ENCODE measurements around the gene SRSF8. TPM values are rescaled to one million over a fixed set of nuclear protein-coding genes. Genes with fewer than 3 reads are reported as not detected.

SRSF8 gene
- total RNA-seq, 1 experiment from 2014 or later = 31.0 TPM

DNA sequence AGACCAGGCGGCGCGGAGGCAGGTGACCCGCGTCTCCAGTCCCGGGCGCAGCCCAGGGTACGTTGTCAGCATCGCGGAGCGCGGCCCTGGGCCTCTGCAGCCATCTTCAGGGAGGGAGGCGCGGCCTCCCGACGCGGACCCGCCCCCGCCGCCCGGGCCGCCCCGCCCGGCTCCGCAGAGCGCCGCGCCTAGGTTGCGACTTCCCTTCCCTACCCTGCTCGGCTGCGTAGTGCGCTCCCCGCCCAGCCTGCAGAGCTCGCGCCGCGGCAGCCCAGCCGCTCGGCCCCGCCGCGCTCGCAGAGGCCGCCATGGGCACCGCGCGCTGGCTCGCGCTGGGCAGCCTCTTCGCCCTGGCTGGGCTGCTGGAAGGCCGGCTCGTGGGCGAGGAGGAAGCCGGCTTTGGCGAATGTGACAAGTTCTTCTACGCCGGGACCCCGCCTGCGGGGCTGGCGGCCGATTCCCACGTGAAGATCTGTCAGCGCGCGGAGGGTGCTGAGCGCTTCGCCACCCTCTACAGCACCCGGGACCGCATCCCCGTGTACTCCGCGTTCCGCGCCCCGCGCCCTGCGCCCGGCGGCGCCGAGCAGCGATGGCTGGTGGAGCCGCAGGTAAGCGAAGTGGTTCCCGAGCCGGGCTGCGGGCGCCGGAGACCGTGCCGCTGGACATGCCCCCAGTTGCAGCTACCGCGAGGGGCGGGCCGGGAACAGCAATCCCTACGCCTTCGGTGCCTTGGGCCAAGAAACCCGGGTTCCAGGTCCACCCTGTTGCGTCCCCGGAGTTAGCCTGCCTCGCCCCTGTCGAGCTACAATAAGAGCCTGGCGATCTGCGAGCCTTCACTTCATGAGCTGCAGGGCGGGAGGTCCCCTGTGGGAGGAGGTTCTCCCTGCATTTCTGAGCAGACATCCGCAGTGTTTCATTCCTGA is 23.2 kb downstream of the SRSF8 start, which contains the start of gene ENDOD1 (continued):
- TF ChIP-seq, protein P1, sequence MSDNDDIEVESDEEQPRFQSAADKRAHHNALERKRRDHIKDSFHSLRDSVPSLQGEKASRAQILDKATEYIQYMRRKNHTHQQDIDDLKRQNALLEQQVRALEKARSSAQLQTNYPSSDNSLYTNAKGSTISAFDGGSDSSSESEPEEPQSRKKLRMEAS (IDR thresholded peaks at IDR 0.05) = peak; percentile 67
- peak; percentile 8 for TF ChIP-seq TCF7L2 (IDR thresholded peaks at IDR 0.05; ENCODE audit: borderline replicate concordance, extremely low read depth, insufficient read depth, insufficient read length)
- peak; percentile 67 for TF ChIP-seq YY1 (IDR thresholded peaks at IDR 0.05; ENCODE audit: extremely low read depth, insufficient replicate concordance, low read depth, low read length)
- TF ChIP-seq POLR2AphosphoS5 (IDR thresholded peaks at IDR 0.05; ENCODE audit: low read depth, low read length) = peak; percentile 91
- peak; percentile 90 for TF ChIP-seq POLR2A (IDR thresholded peaks at IDR 0.05; ENCODE audit: borderline replicate concordance, extremely low read depth, insufficient read depth, insufficient read length)
- TF ChIP-seq EZH2 (IDR thresholded peaks at IDR 0.05) = no peak
- TF ChIP-seq FOSL1 (IDR thresholded peaks at IDR 0.05; ENCODE audit: low read depth) = no peak
- TF ChIP-seq CBX3 (IDR thresholded peaks at IDR 0.05; ENCODE audit: low read depth) = no peak
- no peak for TF ChIP-seq SP1 (IDR thresholded peaks at IDR 0.05; ENCODE audit: low read depth)
- no peak for TF ChIP-seq JUND (IDR thresholded peaks at IDR 0.05)
- TF ChIP-seq, protein P2, sequence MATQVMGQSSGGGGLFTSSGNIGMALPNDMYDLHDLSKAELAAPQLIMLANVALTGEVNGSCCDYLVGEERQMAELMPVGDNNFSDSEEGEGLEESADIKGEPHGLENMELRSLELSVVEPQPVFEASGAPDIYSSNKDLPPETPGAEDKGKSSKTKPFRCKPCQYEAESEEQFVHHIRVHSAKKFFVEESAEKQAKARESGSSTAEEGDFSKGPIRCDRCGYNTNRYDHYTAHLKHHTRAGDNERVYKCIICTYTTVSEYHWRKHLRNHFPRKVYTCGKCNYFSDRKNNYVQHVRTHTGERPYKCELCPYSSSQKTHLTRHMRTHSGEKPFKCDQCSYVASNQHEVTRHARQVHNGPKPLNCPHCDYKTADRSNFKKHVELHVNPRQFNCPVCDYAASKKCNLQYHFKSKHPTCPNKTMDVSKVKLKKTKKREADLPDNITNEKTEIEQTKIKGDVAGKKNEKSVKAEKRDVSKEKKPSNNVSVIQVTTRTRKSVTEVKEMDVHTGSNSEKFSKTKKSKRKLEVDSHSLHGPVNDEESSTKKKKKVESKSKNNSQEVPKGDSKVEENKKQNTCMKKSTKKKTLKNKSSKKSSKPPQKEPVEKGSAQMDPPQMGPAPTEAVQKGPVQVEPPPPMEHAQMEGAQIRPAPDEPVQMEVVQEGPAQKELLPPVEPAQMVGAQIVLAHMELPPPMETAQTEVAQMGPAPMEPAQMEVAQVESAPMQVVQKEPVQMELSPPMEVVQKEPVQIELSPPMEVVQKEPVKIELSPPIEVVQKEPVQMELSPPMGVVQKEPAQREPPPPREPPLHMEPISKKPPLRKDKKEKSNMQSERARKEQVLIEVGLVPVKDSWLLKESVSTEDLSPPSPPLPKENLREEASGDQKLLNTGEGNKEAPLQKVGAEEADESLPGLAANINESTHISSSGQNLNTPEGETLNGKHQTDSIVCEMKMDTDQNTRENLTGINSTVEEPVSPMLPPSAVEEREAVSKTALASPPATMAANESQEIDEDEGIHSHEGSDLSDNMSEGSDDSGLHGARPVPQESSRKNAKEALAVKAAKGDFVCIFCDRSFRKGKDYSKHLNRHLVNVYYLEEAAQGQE (IDR thresholded peaks at IDR 0.05; ENCODE audit: low read depth) = no peak
- TF ChIP-seq RAD21 (IDR thresholded peaks at IDR 0.05; ENCODE audit: low read depth) = no peak
